GM12865 (cell line): ENCODE data around the gene SPINT4.
"Not testable (repeated sequence)": the region's sequence is repeated elsewhere in the genome, so short reads cannot be mapped to it uniquely, and the experiment has no call there.

Source experiments
- DNase-seq: peaks from one replicate; pipeline ENCODE4 v3.0.0; 2010; ENCODE audit warnings: low read depth
- H3K4me3 ChIP-seq: 2 replicates; pipeline ENCODE4 v1.5.1; 2011; ENCODE audit warnings: mild to moderate bottlenecking, low read depth, low read length, control low read depth
- CTCF ChIP-seq: IDR thresholded peaks from 2 replicates; pipeline ENCODE4 v1.5.1; 2011; ENCODE audit warnings: low read length, control low read depth, low read depth, inconsistent platforms; ENCODE audit not compliant: insufficient read depth; ENCODE audit errors: missing control alignments

Gene SPINT4

GRCh38 chr20:45722047-45722446, at the start of gene SPINT4:
Gene SPINT4 (plus strand): TSS chr20:45722347. CDS start chr20:45722368, 21 bp downstream.
- no peak within 1 kb of the TSS for H3K4me3 ChIP-seq
- DNase-seq: no peak
- no peak for TF ChIP-seq CTCF

GRCh38 chr20:45672765-45673164, 49.4 kb upstream of the SPINT4 start:
- no peak overlapping the region for H3K4me3 ChIP-seq
- TF ChIP-seq CTCF: no peak
- no peak for DNase-seq

- no peak overlapping the region for H3K4me3 ChIP-seq
- no peak for TF ChIP-seq CTCF
- no peak for DNase-seq
Measured at GRCh38 chr20:45679650-45680049, 42.5 kb upstream of the SPINT4 start.

GRCh38 chr20:45685896-45686295, 36.3 kb upstream of the SPINT4 start:
- no peak for TF ChIP-seq CTCF
- no peak overlapping the region for H3K4me3 ChIP-seq
- DNase-seq: no peak

- not testable (repeated sequence) for DNase-seq, H3K4me3 ChIP-seq
Measured at GRCh38 chr20:45693346-45693745, 28.8 kb upstream of the SPINT4 start.

GRCh38 chr20:45695496-45695895, 26.7 kb upstream of the SPINT4 start:
- DNase-seq: no peak
- TF ChIP-seq CTCF: no peak
- H3K4me3 ChIP-seq: no peak overlapping the region

- DNase-seq: no peak
- no peak overlapping the region for H3K4me3 ChIP-seq
- TF ChIP-seq CTCF: no peak
Measured at GRCh38 chr20:45701104-45701503, 21.0 kb upstream of the SPINT4 start.

- TF ChIP-seq CTCF: no peak
- no peak for DNase-seq
- H3K4me3 ChIP-seq: no peak within 1 kb of the TSS
Measured at GRCh38 chr20:45701873-45702272, 20.3 kb upstream of the SPINT4 start, which contains the start of gene WFDC13. Gene WFDC13 (plus strand): TSS chr20:45702038. CDS start chr20:45702124, 86 bp downstream.
